NCI-H345 treated with DMSO at 0.1 percent for 48 hours (cell line): ENCODE data around the gene AMZ1.

Source experiments
- DNase-seq: peaks from one replicate; lab custom pipeline; 2025; ENCODE audit not compliant: unreplicated experiment; lab: John Stamatoyannopoulos, UW

AMZ1 gene

GRCh38 chr7:2687881-2688318 is at the start of gene AMZ1:
Gene AMZ1 (plus strand): TSS chr7:2688202. CDS start chr7:2700452, 12,250 bp downstream.
- DNase-seq, result no peak

GRCh38 chr7:2638224-2638991 is 49.6 kb upstream of the AMZ1 start:
- DNase-seq, result no peak

- DNase-seq, result no peak
Measured at GRCh38 chr7:2639181-2639681, 48.8 kb upstream of the AMZ1 start.

GRCh38 chr7:2639695-2640481 is 48.1 kb upstream of the AMZ1 start:
- DNase-seq, result no peak

- DNase-seq, result no peak
Measured at GRCh38 chr7:2640482-2640830, 47.5 kb upstream of the AMZ1 start.

GRCh38 chr7:2640846-2641316 is 47.1 kb upstream of the AMZ1 start:
- DNase-seq, result no peak

GRCh38 chr7:2641406-2642393 is 46.3 kb upstream of the AMZ1 start:
- no peak for DNase-seq

- DNase-seq, result no peak
Measured at GRCh38 chr7:2643386-2644219, 44.4 kb upstream of the AMZ1 start.

- DNase-seq, result no peak
Measured at GRCh38 chr7:2644220-2644561, 43.8 kb upstream of the AMZ1 start.

- no peak for DNase-seq
Measured at GRCh38 chr7:2644562-2645273, 43.3 kb upstream of the AMZ1 start.

GRCh38 chr7:2645274-2645868 is 42.6 kb upstream of the AMZ1 start:
- DNase-seq, result no peak

- no peak for DNase-seq
Measured at GRCh38 chr7:2646336-2646679, 41.7 kb upstream of the AMZ1 start.

- no peak for DNase-seq
Measured at GRCh38 chr7:2646680-2647571, 41.1 kb upstream of the AMZ1 start.

GRCh38 chr7:2647594-2648172 is 40.3 kb upstream of the AMZ1 start:
- DNase-seq, result no peak

- DNase-seq, result no peak
Measured at GRCh38 chr7:2649139-2649838, 38.7 kb upstream of the AMZ1 start.

GRCh38 chr7:2649991-2650390 is 38.0 kb upstream of the AMZ1 start:
- DNase-seq, result no peak

- no peak for DNase-seq
Measured at GRCh38 chr7:2650451-2650850, 37.6 kb upstream of the AMZ1 start.
